ENCODE results near the gene APOM.

- TF ChIP-seq CTCF (IDR thresholded peaks at IDR 0.05): no peak
- no peak for TF ChIP-seq POLR2A (IDR thresholded peaks at IDR 0.05)
These were observed 48.4 kb upstream of the APOM start for GRCh38 chr6:31607317-31607716.

Measured in thyroid gland (tissue), 4 donors.